Astrocyte of the cerebellum (primary cell): Measurements from ENCODE around the gene TNIK.
A peak's percentile ranks its signal among the peaks of the same experiment; 100 is the strongest.

Experiments used
- DNase-seq: peaks from one replicate; pipeline ENCODE4 v3.0.0-alpha.2; 2011; ENCODE audit warnings: low read depth
- H3K4me3 ChIP-seq: 2 replicates; pipeline ENCODE4 v1.5.1; 2011; ENCODE audit warnings: mild to moderate bottlenecking, low read depth, low read length, moderate library complexity
- CTCF ChIP-seq: IDR thresholded peaks from 2 replicates; pipeline ENCODE4 v1.5.1; 2012; ENCODE audit warnings: low read length, low read depth, moderate library complexity, mild to moderate bottlenecking; ENCODE audit errors: missing control alignments
- in situ Hi-C: cut with HindIII; loops from 2 replicates; pipeline ENCODE4 v1.10.0; 2017; ENCODE audit warnings: low sequenced_read_pairs

TNIK gene

GRCh38 chr3:171095063-171095462, 365.1 kb downstream of the TNIK start:
- H3K4me3 ChIP-seq, result no peak overlapping the region
- no peak for TF ChIP-seq CTCF
- in situ Hi-C loops, result no loop called here
- no peak for DNase-seq

- in situ Hi-C loops, result no loop called here
- no peak for TF ChIP-seq CTCF
These were observed 365.8 kb downstream of the TNIK start for GRCh38 chr3:171094411-171094810.

GRCh38 chr3:171093462-171093861, 366.7 kb downstream of the TNIK start:
- H3K4me3 ChIP-seq, result no peak overlapping the region
- no peak for TF ChIP-seq CTCF
- in situ Hi-C loops, result no loop called here
- DNase-seq, result no peak

More at GRCh38 chr3:171094411-171094810, 365.8 kb downstream of the TNIK start:
- H3K4me3 ChIP-seq, result no peak overlapping the region
- no peak for DNase-seq

- DNase-seq, result no peak
- in situ Hi-C loops, result no loop called here
- H3K4me3 ChIP-seq, result no peak overlapping the region
- TF ChIP-seq CTCF, result no peak
These were observed 367.7 kb downstream of the TNIK start for GRCh38 chr3:171092467-171092911.

- H3K4me3 ChIP-seq, result no peak overlapping the region
- no peak for DNase-seq
- TF ChIP-seq CTCF, result no peak
- in situ Hi-C loops, result no loop called here
These were observed 369.9 kb downstream of the TNIK start for GRCh38 chr3:171090321-171090720.

- no peak for TF ChIP-seq CTCF
- H3K4me3 ChIP-seq, result no peak overlapping the region
- in situ Hi-C loops, result no loop called here
- DNase-seq, result peak; percentile 84
These were observed 371.0 kb downstream of the TNIK start for GRCh38 chr3:171088964-171089754.
